ENCODE results near the gene NKAIN1.
"Not testable (repeated sequence)": the region's sequence is repeated elsewhere in the genome, so short reads cannot be mapped to it uniquely, and the experiment has no call there.

Gene NKAIN1

GRCh38 chr1:31198600-31198999 lies 41.1 kb downstream of the NKAIN1 start:
- no peak for DNase-seq (ENCODE audit: low read depth, low spot score)
- H3K9ac ChIP-seq (ENCODE audit: insufficient read length): no peak overlapping the region
- H3K4me3 ChIP-seq: no peak overlapping the region
- TF ChIP-seq POLR2AphosphoS5 (IDR thresholded peaks at IDR 0.05; ENCODE audit: borderline replicate concordance, low read depth, low read length) (no peak), FOXP2 (optimal IDR thresholded peaks at IDR 0.05; ENCODE audit: control extremely low read depth, extremely low read length, insufficient read depth) (no peak), EZH2 (IDR thresholded peaks at IDR 0.05) (no peak)
- H3K9me3 ChIP-seq (ENCODE audit: low read depth, low read length): no peaks in the 10 kb centered on the region
- H3K27ac ChIP-seq: no peak overlapping the region
- H3K36me3 ChIP-seq (ENCODE audit: insufficient read depth, low read length): no peaks in the 10 kb centered on the region

- TF ChIP-seq FOXP2 (optimal IDR thresholded peaks at IDR 0.05; ENCODE audit: control extremely low read depth, extremely low read length, insufficient read depth) (no peak), POLR2AphosphoS5 (IDR thresholded peaks at IDR 0.05; ENCODE audit: borderline replicate concordance, low read depth, low read length) (no peak), EZH2 (IDR thresholded peaks at IDR 0.05) (no peak)
- no peaks in the 10 kb centered on the region for H3K9me3 ChIP-seq (ENCODE audit: low read depth, low read length)
- DNase-seq (ENCODE audit: low read depth, low spot score): no peak
- H3K4me3 ChIP-seq: no peak overlapping the region
- no peak overlapping the region for H3K9ac ChIP-seq (ENCODE audit: insufficient read length)
- no peaks in the 10 kb centered on the region for H3K36me3 ChIP-seq (ENCODE audit: insufficient read depth, low read length)
- H3K27ac ChIP-seq: no peak overlapping the region
Measured at GRCh38 chr1:31198150-31198549, 41.5 kb downstream of the NKAIN1 start.

GRCh38 chr1:31196685-31197084 lies 43.0 kb downstream of the NKAIN1 start:
- Histone ChIP-seq H3K36me3 (ENCODE audit: insufficient read depth, low read length) (no peaks in the 10 kb centered on the region), H3K27ac (no peak overlapping the region), H3K9ac (ENCODE audit: insufficient read length) (no peak overlapping the region), H3K4me3 (no peak overlapping the region), H3K9me3 (ENCODE audit: low read depth, low read length) (no peaks in the 10 kb centered on the region)
- DNase-seq (ENCODE audit: low read depth, low spot score): no peak
- no peak for TF ChIP-seq EZH2 (IDR thresholded peaks at IDR 0.05)

GRCh38 chr1:31195267-31195666 lies 44.4 kb downstream of the NKAIN1 start:
- not testable (repeated sequence) for H3K36me3 ChIP-seq (ENCODE audit: insufficient read depth, low read length); H3K9me3 ChIP-seq (ENCODE audit: low read depth, low read length); H3K27ac ChIP-seq; DNase-seq (ENCODE audit: low read depth, low spot score); H3K9ac ChIP-seq (ENCODE audit: insufficient read length); H3K4me3 ChIP-seq

- DNase-seq (ENCODE audit: low read depth, low spot score): no peak
- H3K9me3 ChIP-seq (ENCODE audit: low read depth, low read length): no peaks in the 10 kb centered on the region
- H3K36me3 ChIP-seq (ENCODE audit: insufficient read depth, low read length): no peaks in the 10 kb centered on the region
- TF ChIP-seq FOXP2 (optimal IDR thresholded peaks at IDR 0.05; ENCODE audit: control extremely low read depth, extremely low read length, insufficient read depth) (no peak), EZH2 (IDR thresholded peaks at IDR 0.05) (no peak), POLR2AphosphoS5 (IDR thresholded peaks at IDR 0.05; ENCODE audit: borderline replicate concordance, low read depth, low read length) (no peak)
- no peak overlapping the region for H3K9ac ChIP-seq (ENCODE audit: insufficient read length)
- H3K27ac ChIP-seq: no peak overlapping the region
- H3K4me3 ChIP-seq: no peak overlapping the region
Measured at GRCh38 chr1:31193729-31194128, 46.0 kb downstream of the NKAIN1 start.

GRCh38 chr1:31191281-31191680 lies 48.4 kb downstream of the NKAIN1 start:
- no peak for TF ChIP-seq POLR2AphosphoS5 (IDR thresholded peaks at IDR 0.05; ENCODE audit: borderline replicate concordance, low read depth, low read length)
- no peak for TF ChIP-seq FOXP2 (optimal IDR thresholded peaks at IDR 0.05; ENCODE audit: control extremely low read depth, extremely low read length, insufficient read depth)
- no peak for TF ChIP-seq EZH2 (IDR thresholded peaks at IDR 0.05)
- Histone ChIP-seq H3K4me3 (no peak overlapping the region), H3K9me3 (ENCODE audit: low read depth, low read length) (no peaks in the 10 kb centered on the region), H3K27ac (no peak overlapping the region), H3K9ac (ENCODE audit: insufficient read length) (no peak overlapping the region), H3K36me3 (ENCODE audit: insufficient read depth, low read length) (no peaks in the 10 kb centered on the region)
- no peak for DNase-seq (ENCODE audit: low read depth, low spot score)

- H3K27ac ChIP-seq: no peak overlapping the region
- DNase-seq (ENCODE audit: low read depth, low spot score): no peak
- no peak overlapping the region for H3K4me3 ChIP-seq
- no peaks in the 10 kb centered on the region for H3K36me3 ChIP-seq (ENCODE audit: insufficient read depth, low read length)
- no peak overlapping the region for H3K9ac ChIP-seq (ENCODE audit: insufficient read length)
- H3K9me3 ChIP-seq (ENCODE audit: low read depth, low read length): no peaks in the 10 kb centered on the region
- TF ChIP-seq POLR2AphosphoS5 (IDR thresholded peaks at IDR 0.05; ENCODE audit: borderline replicate concordance, low read depth, low read length): no peak
- TF ChIP-seq FOXP2 (optimal IDR thresholded peaks at IDR 0.05; ENCODE audit: control extremely low read depth, extremely low read length, insufficient read depth): no peak
Measured at GRCh38 chr1:31189696-31190674, 49.7 kb downstream of the NKAIN1 start.

- Histone ChIP-seq H3K36me3 (ENCODE audit: insufficient read depth, low read length) (no peaks in the 10 kb centered on the region), H3K9ac (ENCODE audit: insufficient read length) (no peak overlapping the region), H3K9me3 (ENCODE audit: low read depth, low read length) (no peaks in the 10 kb centered on the region), H3K27ac (no peak overlapping the region), H3K4me3 (no peak overlapping the region)
- TF ChIP-seq EZH2 (IDR thresholded peaks at IDR 0.05) (no peak), POLR2AphosphoS5 (IDR thresholded peaks at IDR 0.05; ENCODE audit: borderline replicate concordance, low read depth, low read length) (no peak), FOXP2 (optimal IDR thresholded peaks at IDR 0.05; ENCODE audit: control extremely low read depth, extremely low read length, insufficient read depth) (no peak)
- no peak for DNase-seq (ENCODE audit: low read depth, low spot score)
Measured at GRCh38 chr1:31183927-31184554, 55.6 kb downstream of the NKAIN1 start.

Measured in SK-N-MC (cell line).